H1 (cell line): Measurements from ENCODE around the gene FAM151A.

Experiments
- BACH1 ChIP-seq: IDR thresholded peaks from 2 replicates; pipeline ENCODE4 v1.6.1; 2012; ENCODE audit warnings: low read length, improper control_type of control experiment
- PHF8 ChIP-seq: fragments of 200-600 bp; sonication (generic); conservative IDR thresholded peaks from 2 replicates; pipeline ENCODE4 v1.7.1; 2012; ENCODE audit warnings: low read depth, mild to moderate bottlenecking, inconsistent platforms, low read length, moderate library complexity
- POLR2A ChIP-seq, 2 experiments: IDR thresholded peaks; 1 replicate in 1 of 2; 2 replicates in 1 of 2; pipeline ENCODE4 v1.6.1; 2011; ENCODE audit warnings: low read depth in 2 of 2, low read length in 2 of 2, mild to moderate bottlenecking in 2 of 2; ENCODE audit errors: control extremely low read depth in 1 of 2
- POLR2AphosphoS5 ChIP-seq: IDR thresholded peaks from 2 replicates; pipeline ENCODE4 v1.6.1; 2011; ENCODE audit warnings: low read depth, low read length
- RAD21 ChIP-seq, 2 experiments: IDR thresholded peaks in 1 of 2; conservative IDR thresholded peaks in 1 of 2; 2 replicates each; pipeline ENCODE4 v1.6.1; 2011; ENCODE audit warnings: low read depth in 2 of 2, low read length in 2 of 2, improper control_type of control experiment in 1 of 2, inconsistent platforms in 1 of 2, mild to moderate bottlenecking in 1 of 2, moderate library complexity in 1 of 2
- RXRA ChIP-seq: IDR thresholded peaks from 2 replicates; pipeline ENCODE4 v1.6.1; 2011; ENCODE audit warnings: low read depth, mild to moderate bottlenecking, low read length, moderate library complexity; ENCODE audit not compliant: insufficient read depth
- TEAD4 ChIP-seq: IDR thresholded peaks from 2 replicates; pipeline ENCODE4 v1.6.1; 2012; ENCODE audit warnings: low read depth, low read length, inconsistent platforms, mixed read lengths
- TF ChIP-seq, protein P1 (sequence below), 3 experiments: IDR thresholded peaks; 1 replicate in 2 of 3; 2 replicates in 1 of 3; pipeline versions ENCODE4 v1.5.1 to v1.6.1; 2011; ENCODE audit warnings: low read length in 3 of 3, mild to moderate bottlenecking in 3 of 3, inconsistent platforms in 2 of 3, low read depth in 1 of 3, moderate library complexity in 1 of 3; ENCODE audit not compliant: insufficient read depth in 1 of 3; ENCODE audit errors: control extremely low read depth in 1 of 3

GRCh38 chr1:54597455-54598030 is 25.8 kb downstream of the FAM151A start:
- TF ChIP-seq POLR2AphosphoS5 = no peak
- no peak for TF ChIP-seq POLR2A (IDR thresholded peaks at IDR 0.05; ENCODE audit: control extremely low read depth in 1 of 2, low read depth in 2 of 2, low read length in 2 of 2)
- TF ChIP-seq, protein P1, sequence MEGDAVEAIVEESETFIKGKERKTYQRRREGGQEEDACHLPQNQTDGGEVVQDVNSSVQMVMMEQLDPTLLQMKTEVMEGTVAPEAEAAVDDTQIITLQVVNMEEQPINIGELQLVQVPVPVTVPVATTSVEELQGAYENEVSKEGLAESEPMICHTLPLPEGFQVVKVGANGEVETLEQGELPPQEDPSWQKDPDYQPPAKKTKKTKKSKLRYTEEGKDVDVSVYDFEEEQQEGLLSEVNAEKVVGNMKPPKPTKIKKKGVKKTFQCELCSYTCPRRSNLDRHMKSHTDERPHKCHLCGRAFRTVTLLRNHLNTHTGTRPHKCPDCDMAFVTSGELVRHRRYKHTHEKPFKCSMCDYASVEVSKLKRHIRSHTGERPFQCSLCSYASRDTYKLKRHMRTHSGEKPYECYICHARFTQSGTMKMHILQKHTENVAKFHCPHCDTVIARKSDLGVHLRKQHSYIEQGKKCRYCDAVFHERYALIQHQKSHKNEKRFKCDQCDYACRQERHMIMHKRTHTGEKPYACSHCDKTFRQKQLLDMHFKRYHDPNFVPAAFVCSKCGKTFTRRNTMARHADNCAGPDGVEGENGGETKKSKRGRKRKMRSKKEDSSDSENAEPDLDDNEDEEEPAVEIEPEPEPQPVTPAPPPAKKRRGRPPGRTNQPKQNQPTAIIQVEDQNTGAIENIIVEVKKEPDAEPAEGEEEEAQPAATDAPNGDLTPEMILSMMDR (IDR thresholded peaks at IDR 0.05; ENCODE audit: control extremely low read depth in 1 of 3, insufficient read depth in 1 of 3, low read depth in 1 of 3, low read length in 3 of 3) = no peak
- TF ChIP-seq PHF8 = no peak
- no peak for TF ChIP-seq TEAD4
- no peak for TF ChIP-seq RAD21 (IDR thresholded peaks at IDR 0.05 in 1 of 2, conservative IDR thresholded peaks at IDR 0.05 in 1 of 2; ENCODE audit: low read depth in 2 of 2, low read length in 2 of 2)
- no peak for TF ChIP-seq BACH1
- no peak for TF ChIP-seq RXRA
